ENCODE data around the gene PARD3B.

PARD3B gene

DNA sequence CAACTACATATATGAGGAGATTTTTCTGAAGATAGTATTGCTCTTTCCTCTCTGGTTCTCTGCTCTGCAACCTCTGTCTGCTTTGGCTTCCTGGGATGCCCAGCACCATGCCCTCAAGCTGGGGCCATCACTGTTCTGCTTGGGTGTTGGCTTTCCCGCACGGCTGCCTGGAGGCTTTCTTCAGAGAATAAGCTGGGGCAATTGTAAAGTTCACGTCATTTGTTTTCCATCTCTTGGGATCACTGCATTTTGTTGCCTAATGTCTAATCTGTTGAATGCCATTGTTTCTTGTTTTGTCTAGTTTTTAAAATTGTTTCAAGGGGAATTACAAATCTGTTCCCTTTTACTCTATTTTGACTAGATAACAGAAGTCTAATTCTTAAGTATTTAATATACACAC lies 699.7 kb downstream of the PARD3B start:
- TF ChIP-seq, protein P1, sequence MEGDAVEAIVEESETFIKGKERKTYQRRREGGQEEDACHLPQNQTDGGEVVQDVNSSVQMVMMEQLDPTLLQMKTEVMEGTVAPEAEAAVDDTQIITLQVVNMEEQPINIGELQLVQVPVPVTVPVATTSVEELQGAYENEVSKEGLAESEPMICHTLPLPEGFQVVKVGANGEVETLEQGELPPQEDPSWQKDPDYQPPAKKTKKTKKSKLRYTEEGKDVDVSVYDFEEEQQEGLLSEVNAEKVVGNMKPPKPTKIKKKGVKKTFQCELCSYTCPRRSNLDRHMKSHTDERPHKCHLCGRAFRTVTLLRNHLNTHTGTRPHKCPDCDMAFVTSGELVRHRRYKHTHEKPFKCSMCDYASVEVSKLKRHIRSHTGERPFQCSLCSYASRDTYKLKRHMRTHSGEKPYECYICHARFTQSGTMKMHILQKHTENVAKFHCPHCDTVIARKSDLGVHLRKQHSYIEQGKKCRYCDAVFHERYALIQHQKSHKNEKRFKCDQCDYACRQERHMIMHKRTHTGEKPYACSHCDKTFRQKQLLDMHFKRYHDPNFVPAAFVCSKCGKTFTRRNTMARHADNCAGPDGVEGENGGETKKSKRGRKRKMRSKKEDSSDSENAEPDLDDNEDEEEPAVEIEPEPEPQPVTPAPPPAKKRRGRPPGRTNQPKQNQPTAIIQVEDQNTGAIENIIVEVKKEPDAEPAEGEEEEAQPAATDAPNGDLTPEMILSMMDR (IDR thresholded peaks at IDR 0.05; ENCODE audit: low read length, missing control alignments) = no peak
- no peak overlapping the region for H3K4me3 ChIP-seq (replicated peaks; ENCODE audit: low read depth, low read length)
- peak; percentile 46 for DNase-seq (ENCODE audit: low read depth)

GRCh38 chr2:205245652-205246051 lies 700.4 kb downstream of the PARD3B start:
- TF ChIP-seq, protein P1 (IDR thresholded peaks at IDR 0.05; ENCODE audit: low read length, missing control alignments) = no peak
- H3K4me3 ChIP-seq (replicated peaks; ENCODE audit: low read depth, low read length) = no peak overlapping the region
- peak; percentile 56 for DNase-seq (ENCODE audit: low read depth)

GRCh38 chr2:205259121-205259520 lies 713.8 kb downstream of the PARD3B start:
- peak; percentile 10 for DNase-seq (ENCODE audit: low read depth)
- H3K4me3 ChIP-seq (replicated peaks; ENCODE audit: low read depth, low read length) = no peak overlapping the region
- TF ChIP-seq, protein P1 (IDR thresholded peaks at IDR 0.05; ENCODE audit: low read length, missing control alignments) = no peak

GRCh38 chr2:205261516-205262020 lies 716.3 kb downstream of the PARD3B start:
- no peak for DNase-seq (ENCODE audit: low read depth)
- TF ChIP-seq, protein P1 (IDR thresholded peaks at IDR 0.05; ENCODE audit: low read length, missing control alignments) = no peak
- no peak overlapping the region for H3K4me3 ChIP-seq (replicated peaks; ENCODE audit: low read depth, low read length)

- H3K4me3 ChIP-seq (replicated peaks; ENCODE audit: low read depth, low read length) = no peak overlapping the region
- TF ChIP-seq, protein P1 (IDR thresholded peaks at IDR 0.05; ENCODE audit: low read length, missing control alignments) = no peak
- no peak for DNase-seq (ENCODE audit: low read depth)
Observed at GRCh38 chr2:205267323-205267722, 722.0 kb downstream of the PARD3B start.

GRCh38 chr2:205270689-205271088 lies 725.4 kb downstream of the PARD3B start:
- H3K4me3 ChIP-seq (replicated peaks; ENCODE audit: low read depth, low read length) = no peak overlapping the region
- DNase-seq (ENCODE audit: low read depth) = peak; percentile 60
- TF ChIP-seq, protein P1 (IDR thresholded peaks at IDR 0.05; ENCODE audit: low read length, missing control alignments) = no peak

DNA sequence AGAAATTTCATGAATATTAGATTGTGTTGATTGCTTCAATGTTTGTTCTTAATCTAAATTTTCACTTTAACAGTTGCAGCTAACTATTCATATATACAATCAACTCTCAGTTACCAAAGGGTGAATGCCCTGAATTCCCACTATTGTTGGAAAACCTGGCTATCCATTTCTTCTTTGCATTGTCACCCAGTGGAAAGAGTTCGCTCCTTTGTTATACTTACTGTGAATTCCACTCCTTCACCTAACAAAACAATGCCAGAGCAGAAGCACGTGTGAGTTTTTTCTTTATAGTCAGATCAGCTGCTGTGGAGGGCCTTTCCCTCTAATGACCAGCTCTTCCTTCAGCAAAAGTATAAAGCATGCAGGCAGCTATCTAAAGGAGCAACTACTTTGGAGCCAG lies 727.9 kb downstream of the PARD3B start:
- H3K4me3 ChIP-seq (replicated peaks; ENCODE audit: low read depth, low read length) = no peak overlapping the region
- TF ChIP-seq, protein P1 (IDR thresholded peaks at IDR 0.05; ENCODE audit: low read length, missing control alignments) = no peak
- no peak for DNase-seq (ENCODE audit: low read depth)

Data from fibroblast of pulmonary artery (primary cell).